DMS53 treated with DMSO at 0.1 percent for 48 hours (cell line): Measurements from ENCODE around the gene CYTH3.
"Not testable (repeated sequence)": the region's sequence is repeated elsewhere in the genome, so short reads cannot be mapped to it uniquely, and the experiment has no call there.

Experiments
- DNase-seq: peaks from one replicate; lab custom pipeline; 2025; ENCODE audit not compliant: unreplicated experiment; lab: John Stamatoyannopoulos, UW

CYTH3 gene

DNA sequence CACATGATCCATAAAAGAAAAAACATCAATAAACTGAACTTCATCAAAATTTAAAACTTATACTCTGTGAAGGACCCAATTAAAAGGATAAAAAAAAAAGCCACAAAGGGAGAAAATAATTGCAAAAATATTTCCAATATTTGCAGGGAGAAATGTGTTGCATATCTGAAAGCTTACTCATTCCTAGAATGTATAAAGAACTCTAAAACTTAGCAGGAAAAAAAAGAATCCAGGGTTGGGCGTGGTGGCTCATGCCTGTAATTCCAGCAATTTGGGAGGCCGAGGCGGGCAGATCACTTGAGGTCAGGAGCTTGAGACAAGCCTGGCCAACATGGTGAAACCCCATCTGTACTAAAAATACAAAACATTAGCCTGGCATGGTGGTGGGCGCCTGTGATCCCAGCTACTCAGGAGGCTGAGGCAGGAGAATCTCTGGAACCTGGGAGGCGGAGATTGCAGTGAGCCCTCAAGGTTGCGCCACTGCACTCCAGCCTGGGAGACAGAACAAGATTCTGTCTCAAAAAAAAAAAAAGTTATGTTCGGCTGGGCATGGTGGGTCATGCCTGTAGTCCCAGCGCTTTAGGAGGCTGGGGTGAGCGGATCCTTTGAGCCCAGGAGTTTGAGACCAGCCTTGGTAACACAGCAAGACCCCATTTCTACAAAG lies 11.1 kb upstream of the CYTH3 start:
- not testable (repeated sequence) for DNase-seq

DNA sequence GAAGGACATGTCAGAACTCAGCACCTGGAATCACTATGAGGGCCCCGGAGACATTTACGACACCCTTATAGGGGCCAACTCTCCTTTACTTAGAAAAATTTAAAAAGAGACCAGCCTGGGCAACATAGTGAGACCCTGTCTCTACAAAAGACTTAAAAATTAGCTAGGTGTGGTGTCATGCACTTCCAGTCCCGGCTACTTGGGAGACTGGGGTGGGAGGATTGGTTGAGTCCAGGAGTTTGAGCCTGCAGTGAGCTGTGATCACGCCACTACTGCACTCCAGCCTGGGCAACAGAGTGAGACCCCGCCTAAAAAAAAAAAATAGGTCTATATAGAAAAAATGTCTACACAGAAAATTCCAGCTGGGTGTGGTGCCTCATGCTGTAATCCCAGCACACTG lies 7.5 kb upstream of the CYTH3 start:
- no peak for DNase-seq

- no peak for DNase-seq
Observed at GRCh38 chr7:6279341-6279740, 6.9 kb upstream of the CYTH3 start.

GRCh38 chr7:6278749-6279310 lies 6.4 kb upstream of the CYTH3 start:
- DNase-seq, result no peak

DNA sequence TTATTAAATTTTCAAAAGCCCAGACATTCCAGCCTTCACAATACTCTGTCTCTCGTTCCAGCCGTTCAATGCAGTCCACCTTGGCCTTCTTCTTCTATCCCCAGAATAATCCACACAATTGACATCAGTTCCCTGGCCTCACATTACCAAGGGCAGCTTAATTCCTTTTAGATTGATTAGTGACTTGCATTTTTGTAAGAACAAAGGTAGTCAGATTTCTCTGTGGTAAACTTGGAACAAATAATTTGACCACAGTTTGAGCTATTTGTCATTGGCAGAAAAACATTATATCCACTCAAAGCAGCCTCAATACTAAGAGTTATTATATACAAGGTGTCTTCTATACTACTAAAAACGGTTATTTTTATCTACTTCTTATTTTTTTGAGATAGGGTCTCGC lies 5.1 kb upstream of the CYTH3 start:
- no peak for DNase-seq

DNA sequence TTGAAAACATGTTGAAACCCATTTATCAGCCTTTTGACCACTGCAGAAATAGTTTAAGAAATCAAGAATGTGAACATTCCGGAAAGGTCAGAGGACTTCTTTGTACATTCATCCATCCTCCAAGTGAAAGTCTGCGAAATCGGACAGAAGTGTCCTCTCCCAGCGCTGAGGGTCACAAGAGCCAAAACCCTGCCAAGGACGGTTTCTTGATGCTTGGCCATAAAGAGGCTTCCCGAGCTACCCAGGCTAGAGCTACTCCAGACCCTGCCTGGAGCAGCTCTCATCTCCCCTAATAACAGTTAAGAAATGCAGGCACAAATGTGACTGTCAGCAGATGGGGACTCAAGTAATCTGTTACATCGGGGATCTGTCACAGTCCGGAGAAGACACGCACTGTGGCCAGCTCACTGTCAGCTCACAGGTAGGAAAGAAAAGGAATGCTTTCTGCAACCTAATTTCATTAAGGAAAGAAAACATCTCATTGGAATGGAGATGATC lies 4.5 kb upstream of the CYTH3 start:
- no peak for DNase-seq

DNA sequence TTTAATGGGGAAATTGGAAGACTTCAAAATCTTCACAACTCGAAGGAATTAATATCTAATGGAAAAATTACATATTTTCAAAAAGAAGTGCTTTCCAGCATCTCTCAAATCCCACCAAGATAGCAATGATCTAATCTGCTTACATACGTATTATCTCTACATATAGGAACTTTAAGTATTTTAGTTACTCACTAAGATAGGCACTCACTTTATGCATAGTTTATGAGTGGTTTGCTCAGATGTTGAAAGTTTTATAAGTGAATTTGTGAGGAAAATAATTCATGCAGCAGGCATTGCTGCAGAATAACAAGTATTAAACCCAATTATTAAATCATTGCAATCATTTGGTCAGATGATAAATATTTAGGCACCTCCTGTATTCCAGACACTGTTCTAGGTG lies 2.3 kb upstream of the CYTH3 start:
- DNase-seq, result no peak

- no peak for DNase-seq
Observed at GRCh38 chr7:6273917-6274630, 1.6 kb upstream of the CYTH3 start.

DNA sequence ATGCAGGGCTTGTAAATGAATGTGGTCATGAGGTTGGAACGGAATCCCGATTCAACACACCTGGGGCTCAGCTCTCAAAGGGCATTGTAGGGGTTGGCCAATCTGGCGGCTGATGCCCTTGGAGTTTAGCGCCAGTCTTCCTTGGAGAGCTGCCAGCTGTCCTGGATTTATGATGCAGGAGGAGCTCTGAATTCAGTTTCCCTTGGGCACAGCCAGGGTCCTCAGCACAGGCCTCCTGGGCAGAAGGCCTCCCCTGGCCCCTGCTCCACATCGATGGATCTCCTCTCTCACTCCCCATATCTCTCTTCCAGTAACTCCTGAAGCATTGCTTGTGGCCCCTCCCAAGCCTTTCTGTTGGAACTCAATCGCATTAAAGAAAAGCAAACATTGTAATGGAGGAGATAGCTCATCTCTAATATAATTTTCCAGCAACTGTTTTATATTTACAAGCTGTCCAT lies 985 bp upstream of the CYTH3 start:
- no peak for DNase-seq

- DNase-seq, result no peak
Observed at GRCh38 chr7:6271694-6272440, 557 bp downstream of the CYTH3 start.

GRCh38 chr7:6271060-6271658 lies 1.3 kb downstream of the CYTH3 start:
- DNase-seq, result peak; percentile 9

- no peak for DNase-seq
Observed at GRCh38 chr7:6269527-6269926, 2.9 kb downstream of the CYTH3 start.

- no peak for DNase-seq
Observed at GRCh38 chr7:6268907-6269306, 3.5 kb downstream of the CYTH3 start.

GRCh38 chr7:6268023-6268900 lies 4.2 kb downstream of the CYTH3 start:
- DNase-seq, result no peak

- DNase-seq, result no peak
Observed at GRCh38 chr7:6266699-6267098, 5.7 kb downstream of the CYTH3 start.

DNA sequence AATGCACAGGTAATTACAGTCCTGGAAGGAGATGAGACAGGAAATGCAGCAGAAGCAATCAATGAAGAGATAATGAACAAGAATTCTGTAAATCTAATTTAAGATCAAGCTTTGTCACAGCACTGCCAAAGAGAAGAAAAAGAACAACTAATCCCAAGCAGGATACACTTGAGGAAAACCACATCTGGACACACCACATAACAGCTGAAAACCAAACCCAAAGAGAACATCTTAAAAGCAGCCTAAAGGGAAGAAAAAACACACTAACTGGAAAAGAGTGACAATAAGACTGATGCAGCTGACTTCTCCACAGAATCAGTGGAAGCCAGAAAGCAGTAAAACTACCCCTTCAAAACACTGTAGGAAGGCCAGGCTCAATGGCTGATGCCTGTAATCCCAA lies 10.2 kb downstream of the CYTH3 start:
- no peak for DNase-seq

GRCh38 chr7:6261699-6262098 lies 10.7 kb downstream of the CYTH3 start:
- DNase-seq, result no peak

DNA sequence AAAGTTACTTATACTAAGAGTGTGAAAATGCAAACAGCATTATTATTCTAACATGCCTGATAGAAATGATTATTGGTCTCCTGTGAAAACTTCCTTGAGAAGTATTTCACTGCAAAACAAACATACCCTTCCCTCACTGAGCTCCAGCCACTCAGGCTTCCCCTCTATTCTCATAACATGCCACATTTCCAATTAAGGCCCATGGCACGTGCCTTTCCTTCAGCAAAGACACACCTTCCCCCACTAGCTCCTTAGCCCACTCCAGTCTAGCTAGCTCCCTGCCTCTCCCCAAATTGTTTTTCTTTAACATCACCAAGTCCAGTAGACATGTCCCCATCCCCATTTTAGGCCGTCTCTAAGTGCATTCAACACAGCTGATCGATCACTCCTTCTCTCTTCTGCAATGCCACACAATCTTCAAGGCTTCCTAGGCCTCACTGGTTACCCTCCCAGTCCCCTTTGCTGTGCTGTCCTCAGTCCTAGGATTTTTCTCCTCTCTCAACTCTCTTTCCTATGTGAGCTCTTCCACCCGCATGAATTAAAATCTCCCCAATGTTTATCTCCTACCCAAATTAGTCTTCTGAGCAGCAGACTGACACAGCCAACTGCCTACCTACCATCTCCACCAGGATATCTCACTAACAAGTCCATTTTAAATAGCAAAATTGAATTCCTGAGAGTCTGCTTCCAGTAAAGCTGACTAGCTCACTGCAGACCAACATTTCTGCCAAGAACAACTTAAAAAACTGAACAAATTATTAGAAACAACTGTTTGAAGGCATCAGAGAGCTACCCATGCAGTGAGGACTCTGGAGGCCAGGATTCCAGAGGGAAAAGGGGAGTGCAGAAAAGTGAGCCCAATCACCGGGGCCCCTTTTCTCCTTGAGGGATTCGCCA lies 11.9 kb downstream of the CYTH3 start:
- no peak for DNase-seq

- no peak for DNase-seq
Observed at GRCh38 chr7:6259257-6259656, 13.2 kb downstream of the CYTH3 start.
